Measurements from ENCODE around the gene PDE4D.

DNA sequence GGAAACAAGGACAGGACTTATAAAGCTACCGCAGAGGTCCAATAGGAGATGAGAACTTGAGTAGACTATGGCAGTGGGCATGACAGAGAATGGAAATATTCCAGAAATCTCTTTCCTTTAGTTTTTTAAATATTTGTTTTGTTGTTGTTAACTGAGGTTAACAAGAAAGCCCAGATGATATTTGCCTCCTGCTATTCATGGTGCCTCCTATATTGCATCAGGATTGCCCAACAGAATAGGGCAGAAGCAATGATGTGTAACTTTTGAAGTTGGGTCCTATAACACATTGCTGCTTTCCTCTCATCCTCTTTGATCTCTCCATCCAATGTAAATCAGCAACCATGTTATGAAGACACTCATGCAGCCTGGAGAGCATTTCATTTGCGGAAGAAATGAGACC is 42.8 kb downstream of the PDE4D start:
- TF ChIP-seq, protein P1, sequence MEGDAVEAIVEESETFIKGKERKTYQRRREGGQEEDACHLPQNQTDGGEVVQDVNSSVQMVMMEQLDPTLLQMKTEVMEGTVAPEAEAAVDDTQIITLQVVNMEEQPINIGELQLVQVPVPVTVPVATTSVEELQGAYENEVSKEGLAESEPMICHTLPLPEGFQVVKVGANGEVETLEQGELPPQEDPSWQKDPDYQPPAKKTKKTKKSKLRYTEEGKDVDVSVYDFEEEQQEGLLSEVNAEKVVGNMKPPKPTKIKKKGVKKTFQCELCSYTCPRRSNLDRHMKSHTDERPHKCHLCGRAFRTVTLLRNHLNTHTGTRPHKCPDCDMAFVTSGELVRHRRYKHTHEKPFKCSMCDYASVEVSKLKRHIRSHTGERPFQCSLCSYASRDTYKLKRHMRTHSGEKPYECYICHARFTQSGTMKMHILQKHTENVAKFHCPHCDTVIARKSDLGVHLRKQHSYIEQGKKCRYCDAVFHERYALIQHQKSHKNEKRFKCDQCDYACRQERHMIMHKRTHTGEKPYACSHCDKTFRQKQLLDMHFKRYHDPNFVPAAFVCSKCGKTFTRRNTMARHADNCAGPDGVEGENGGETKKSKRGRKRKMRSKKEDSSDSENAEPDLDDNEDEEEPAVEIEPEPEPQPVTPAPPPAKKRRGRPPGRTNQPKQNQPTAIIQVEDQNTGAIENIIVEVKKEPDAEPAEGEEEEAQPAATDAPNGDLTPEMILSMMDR (IDR thresholded peaks at IDR 0.05), result no peak
- TF ChIP-seq POLR2A (IDR thresholded peaks at IDR 0.05), result no peak
